Muscle of arm (tissue), 12 donors: Measurements from ENCODE around the gene OTUD7B. TPM values are rescaled to one million over a fixed set of nuclear protein-coding genes. Genes with fewer than 3 reads are reported as not detected.
A peak's percentile ranks its signal among the peaks of the same experiment; 100 is the strongest.

Experiments
- DNase-seq: peaks from one replicate; pipeline ENCODE4 v3.0.0-alpha.2; 2013
- polyA plus RNA-seq, 12 donors: library from polyadenylated mRNA; unstranded; fragments of 120-200 nt; gene quantifications; one replicate each; pipeline ENCODE4 v1.2.1, GENCODE V29; 2013; ENCODE audit not compliant: insufficient read length in 12 of 12

Gene OTUD7B
- polyA plus RNA-seq, 12 donors: 13.3 to 17.4 (median 15.4) TPM; not detected in 1

GRCh38 chr1:150006881-150007421 lies 3.6 kb downstream of the OTUD7B start:
- no peak for DNase-seq

DNA sequence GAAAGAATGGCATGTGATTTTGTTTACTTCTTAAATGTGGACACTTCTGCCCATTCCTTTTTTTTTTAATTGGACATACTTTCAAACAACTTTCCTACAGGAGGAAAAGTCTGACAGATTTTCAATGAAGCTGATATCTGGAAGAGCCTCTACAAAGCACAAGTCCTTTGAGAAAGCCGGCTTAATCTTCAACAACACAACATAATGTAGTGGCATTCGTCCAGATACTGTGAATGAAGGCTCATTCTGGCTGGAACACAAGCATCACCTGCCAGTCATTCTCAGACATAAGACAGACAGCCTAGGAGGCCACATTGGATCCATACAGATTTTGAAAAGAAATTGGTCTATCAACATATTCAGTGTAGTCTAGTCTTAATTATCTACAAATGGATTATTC lies 4.9 kb downstream of the OTUD7B start:
- DNase-seq: no peak

DNA sequence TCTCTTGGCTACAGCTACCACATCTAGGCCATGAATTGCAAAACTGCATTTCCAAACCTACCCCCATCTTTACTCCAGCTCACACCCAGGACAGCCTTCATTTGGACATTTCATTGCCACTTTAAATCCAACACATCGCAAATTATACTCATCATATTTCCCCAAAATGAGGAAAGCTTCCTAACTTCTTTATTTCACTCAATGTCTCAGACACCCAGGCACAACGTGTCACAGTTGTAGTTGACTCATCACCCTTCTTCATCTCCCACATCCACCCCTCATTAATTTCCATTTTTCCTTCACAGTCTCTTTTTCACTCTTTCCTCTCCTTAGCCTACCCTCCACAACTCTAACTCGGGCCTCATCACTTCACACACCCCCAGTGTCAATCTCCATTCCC lies 6.7 kb downstream of the OTUD7B start:
- DNase-seq: no peak

DNA sequence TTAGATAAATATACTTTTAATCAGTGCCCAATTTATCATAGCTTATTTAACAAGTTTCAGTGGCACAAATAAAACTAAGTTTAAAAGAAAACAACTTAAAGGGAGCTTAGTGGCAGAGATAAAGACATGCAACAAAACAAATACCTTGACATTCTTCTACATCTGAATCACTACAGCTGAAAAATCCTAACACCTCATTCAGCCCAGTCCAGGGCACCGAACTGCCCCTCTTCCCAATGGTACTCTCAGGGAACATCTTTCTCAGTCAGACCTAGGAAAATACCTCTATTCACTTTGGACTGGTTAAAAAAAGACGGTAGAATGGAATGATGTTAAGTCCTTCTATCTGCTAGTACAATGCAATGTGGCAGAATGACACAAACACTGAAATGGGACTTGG lies 8.3 kb downstream of the OTUD7B start:
- no peak for DNase-seq

DNA sequence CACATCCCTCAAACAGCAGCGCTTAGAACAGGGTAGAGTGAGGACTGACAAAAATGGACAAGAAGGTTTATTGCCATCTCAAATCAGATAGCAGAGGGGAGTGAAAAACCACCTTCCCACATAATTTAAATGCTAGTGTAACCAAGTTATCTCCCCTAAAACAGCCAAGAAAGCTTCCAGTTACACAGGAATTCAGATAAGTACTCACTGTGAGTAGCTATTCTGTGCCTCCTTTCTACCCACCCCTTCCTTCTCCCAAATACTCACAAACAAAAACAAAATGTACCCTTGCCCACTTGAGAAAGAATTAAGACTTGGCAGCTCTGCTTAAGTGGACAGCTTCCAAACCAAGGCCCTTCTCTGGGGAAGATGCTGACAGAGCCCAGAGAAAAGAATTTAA lies 9.1 kb downstream of the OTUD7B start:
- no peak for DNase-seq

DNA sequence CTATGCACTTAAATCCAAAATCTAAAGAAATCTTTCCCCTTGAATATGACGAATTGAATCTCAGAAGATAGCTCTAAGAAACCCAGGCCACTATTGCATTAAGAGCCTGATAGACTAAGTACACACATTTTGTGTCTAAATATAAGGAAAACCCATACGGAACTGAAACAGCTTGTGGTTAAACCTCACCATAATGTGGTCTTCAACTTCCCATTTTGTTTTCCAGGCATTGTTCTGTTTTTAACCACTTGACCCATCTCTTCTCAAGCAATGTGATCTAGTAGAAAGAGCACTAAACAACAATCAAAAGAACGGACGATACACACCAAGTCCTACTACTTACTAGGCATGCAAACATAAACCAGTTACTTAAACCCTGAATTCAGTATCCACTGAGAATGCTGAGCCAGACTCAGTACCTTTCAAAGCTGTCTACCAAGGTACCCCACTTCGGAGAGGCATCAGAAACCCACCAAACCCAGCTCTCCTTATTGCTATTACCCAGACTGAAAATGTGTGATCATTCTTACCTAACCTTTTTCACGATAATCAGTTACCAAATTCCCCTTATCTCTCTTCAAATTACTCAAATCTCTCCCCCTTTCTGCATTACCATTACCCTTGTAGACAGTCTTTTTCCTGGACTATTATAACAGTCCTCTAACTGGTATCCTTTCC lies 12.8 kb downstream of the OTUD7B start:
- DNase-seq: peak; percentile 27

DNA sequence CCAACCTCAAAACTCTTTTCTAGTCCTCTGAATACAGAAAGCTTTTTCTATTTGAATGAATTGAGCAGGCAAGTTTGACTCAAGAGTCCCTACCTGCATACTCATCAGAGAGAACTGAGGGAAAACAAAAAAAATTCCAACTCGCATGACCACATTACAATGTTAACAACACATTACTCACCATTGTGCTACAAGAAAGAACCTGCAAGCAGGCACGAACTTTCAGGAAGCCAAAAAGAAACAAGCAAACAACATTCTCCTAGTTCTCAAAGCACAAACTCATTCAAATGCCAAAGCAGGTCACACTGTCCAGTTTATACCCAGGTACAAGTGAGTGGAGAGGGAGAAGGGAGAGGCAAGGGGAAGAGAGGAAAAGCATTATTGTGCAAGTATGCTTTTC lies 14.6 kb downstream of the OTUD7B start:
- no peak for DNase-seq

DNA sequence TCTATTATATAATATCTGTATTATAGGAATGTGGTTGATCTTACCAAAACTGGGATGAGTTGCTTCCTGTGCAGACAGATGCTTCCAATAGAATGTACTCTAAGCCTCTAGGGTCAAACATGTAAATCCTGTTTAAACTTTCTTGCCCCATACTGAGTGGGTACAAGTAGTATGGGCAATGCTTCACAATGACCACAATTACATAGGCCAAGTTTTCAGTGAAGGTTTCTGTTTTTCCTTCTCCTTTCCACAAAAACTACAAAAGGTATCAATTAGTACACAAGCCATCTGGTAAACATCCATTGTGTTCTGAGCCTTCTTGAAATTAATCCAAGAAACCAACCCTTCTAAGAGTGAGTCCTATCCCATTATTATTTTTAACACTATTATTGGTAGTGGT lies 16.8 kb downstream of the OTUD7B start:
- no peak for DNase-seq

DNA sequence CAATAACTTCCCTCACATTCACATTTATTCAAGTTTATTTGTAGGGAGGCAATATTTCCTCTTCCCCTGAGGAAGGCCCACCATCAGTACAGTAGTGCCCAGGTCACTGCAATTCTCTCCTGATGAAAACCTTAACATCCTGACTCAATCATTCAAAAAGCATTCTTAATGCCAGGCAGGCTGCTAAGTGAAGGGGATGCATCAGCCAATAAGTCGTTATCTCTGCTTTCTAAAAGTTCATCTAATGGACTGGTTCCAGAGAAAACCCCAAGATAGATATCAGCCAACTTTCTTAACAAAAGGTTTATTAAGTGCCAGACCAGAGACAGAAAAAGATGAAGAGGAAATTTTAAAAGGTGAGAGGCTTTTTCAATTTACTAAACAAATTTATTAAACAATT lies 17.3 kb downstream of the OTUD7B start:
- DNase-seq: no peak

- no peak for DNase-seq
These were observed 23.3 kb downstream of the OTUD7B start for GRCh38 chr1:149987297-149987595.

DNA sequence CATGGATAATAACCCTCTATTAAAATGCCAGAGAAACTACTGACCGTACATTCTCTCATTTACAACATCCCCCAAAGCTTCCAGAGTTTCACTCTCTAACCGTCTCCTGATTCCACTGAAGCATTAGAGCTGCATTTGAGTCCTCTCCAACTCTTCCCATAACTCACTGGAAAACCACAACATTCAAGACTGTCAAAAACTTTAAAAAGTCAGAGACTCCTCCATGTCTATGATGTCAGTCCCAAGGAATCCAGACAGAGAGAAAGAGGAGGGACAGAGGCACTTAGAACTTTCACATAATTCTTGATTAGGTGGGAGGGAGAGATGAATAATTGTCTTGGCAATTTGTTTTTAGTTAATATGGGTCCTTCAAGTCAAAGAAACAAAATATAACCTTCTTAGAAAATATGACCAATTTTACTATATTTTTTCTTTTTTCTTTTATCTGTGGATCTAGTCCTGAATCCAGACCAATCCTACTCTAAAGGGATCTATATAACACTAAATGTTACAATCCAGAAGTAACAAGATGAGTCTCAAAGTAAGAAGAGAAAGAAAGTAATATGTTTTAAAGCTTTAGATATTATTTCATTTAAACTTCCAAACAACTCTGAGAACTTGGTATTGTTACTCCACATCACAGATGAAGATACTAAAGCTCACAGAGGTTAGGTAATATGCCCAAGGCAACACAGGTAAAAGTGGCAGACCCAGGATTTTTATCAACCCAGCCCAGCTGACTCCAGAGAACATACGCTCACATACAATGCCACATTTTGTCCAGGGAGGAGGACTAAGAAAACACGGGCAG lies 23.8 kb downstream of the OTUD7B start:
- peak; percentile 41 for DNase-seq

GRCh38 chr1:149979972-149980540 lies 30.5 kb downstream of the OTUD7B start:
- DNase-seq: no peak

GRCh38 chr1:149979245-149979971 lies 31.1 kb downstream of the OTUD7B start:
- DNase-seq: no peak

GRCh38 chr1:149978547-149979023 lies 31.9 kb downstream of the OTUD7B start:
- no peak for DNase-seq

DNA sequence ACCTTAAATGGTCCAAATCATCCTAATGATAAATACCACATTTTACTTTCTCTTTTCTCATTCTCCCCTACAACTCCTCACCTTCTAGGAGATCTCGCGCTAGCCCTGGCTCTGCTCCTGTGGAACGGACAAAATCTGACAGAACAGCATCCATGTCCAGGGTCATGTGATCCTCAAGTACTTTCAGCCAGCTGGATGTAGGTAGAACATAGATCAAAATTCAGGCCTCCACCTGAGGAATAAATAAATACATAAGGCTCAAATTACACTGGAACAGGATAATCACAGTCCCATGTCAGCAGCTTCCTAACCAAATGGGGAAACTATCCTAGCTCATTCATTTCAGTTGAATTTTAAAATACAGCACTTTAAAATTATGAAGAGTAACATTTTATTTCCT lies 33.2 kb downstream of the OTUD7B start:
- no peak for DNase-seq

DNA sequence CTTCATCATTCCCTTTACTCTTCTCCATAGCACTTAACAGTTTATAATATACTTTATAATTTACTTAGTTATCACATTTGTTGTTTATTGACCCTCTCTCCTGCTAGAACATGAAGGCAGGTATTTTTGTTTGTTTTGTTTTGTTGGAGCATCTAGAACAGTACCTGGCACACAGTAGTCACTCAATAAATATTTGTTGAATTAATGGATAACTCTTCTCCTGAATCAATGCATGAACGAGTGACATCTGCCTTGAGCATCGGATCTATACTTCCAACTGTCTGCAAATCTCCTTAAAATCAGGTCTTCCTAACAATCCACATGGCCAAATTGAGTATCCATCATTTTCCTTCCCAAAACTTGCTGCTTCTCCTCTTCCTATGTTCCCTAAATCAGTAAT lies 38.0 kb downstream of the OTUD7B start:
- no peak for DNase-seq

- DNase-seq: no peak
These were observed 42.9 kb downstream of the OTUD7B start for GRCh38 chr1:149967646-149968045.

GRCh38 chr1:149967041-149967440 lies 43.5 kb downstream of the OTUD7B start:
- DNase-seq: no peak

DNA sequence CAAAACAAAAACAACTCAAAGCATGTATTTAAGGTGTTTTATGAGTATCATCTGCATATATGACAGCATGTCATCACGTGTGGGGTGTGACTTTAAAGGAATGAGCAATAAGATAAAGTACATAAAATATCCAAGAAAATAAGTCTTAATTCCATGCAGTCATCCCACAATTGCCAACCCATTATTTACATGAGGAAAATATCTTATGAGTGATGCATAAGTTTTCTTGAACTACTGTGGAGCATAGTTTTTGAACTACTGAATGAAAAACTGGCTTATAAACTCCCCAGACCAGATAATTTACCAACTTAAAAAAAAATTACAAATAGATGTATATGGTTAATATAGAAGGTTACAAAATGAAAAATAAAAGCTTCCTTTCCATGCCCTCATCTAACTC lies 44.1 kb downstream of the OTUD7B start:
- DNase-seq: no peak

GRCh38 chr1:149965440-149965839 lies 45.1 kb downstream of the OTUD7B start:
- no peak for DNase-seq

- no peak for DNase-seq
These were observed 47.2 kb downstream of the OTUD7B start for GRCh38 chr1:149963358-149963757.

DNA sequence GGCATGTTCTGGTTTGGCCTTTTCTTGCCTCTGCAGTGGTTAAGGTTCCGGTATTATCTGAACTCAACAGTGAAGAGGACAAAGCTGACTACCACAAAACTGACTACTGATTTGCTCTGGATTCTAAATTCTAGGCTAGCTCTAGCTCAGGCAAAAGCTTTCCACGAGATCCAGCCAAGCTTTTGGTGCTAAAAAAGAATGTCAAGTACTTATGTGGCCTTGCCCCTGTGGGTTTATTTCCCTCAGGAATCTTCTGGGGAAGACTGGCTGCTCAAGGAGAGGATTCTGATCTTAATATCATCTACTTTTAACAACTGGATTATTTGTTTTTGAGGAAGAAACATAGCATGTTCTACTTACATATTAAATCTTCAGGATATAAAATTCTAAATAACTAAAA lies 47.8 kb downstream of the OTUD7B start:
- DNase-seq: no peak
